ENCODE measurements around the gene APOOL. TPM values are rescaled to one million over a fixed set of nuclear protein-coding genes. Genes with fewer than 3 reads are reported as not detected.
A peak's percentile ranks its signal among the peaks of the same experiment; 100 is the strongest.
"Not testable (repeated sequence)": the region's sequence is repeated elsewhere in the genome, so short reads cannot be mapped to it uniquely, and the experiment has no call there.

The APOOL gene, protein sequence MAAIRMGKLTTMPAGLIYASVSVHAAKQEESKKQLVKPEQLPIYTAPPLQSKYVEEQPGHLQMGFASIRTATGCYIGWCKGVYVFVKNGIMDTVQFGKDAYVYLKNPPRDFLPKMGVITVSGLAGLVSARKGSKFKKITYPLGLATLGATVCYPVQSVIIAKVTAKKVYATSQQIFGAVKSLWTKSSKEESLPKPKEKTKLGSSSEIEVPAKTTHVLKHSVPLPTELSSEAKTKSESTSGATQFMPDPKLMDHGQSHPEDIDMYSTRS
- 13.1 and 15.8 TPM in 2 replicates for total RNA-seq

DNA sequence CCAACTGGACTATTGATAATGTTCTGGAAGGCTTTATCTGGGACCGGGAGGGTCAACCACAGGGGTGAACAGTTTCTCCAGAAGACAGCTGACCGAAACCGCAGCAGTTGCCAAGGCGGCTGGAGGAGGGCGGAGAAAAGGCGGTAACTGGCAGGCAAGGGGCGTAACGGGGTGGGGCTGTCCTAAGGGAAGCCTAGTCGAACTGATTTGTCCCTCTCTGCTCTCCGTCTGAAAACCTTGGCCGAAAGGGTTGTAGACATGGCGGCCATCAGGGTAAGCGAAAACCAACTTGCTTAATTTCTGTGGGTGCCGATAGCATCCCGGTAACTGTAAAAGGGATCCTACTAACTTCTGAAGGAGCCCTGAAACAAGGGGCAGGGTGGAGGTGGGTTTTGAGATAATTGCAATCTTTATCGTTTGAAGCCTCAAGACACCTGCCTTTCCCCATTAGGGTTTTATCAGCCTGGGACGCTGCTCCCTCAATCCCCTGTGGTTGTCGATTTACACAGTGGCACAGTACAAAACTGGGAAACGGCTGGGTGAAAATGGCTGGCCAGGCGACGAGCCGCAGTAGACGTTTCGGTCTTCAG, at the start of gene APOOL:
Gene APOOL (plus strand): TSS at position 223 of the 590 bp plus-strand sequence. CDS start 36 bp downstream, at position 259.
- DNase-seq (ENCODE audit: low read depth), result peak; percentile 57
- Histone ChIP-seq H3K4me3 (ENCODE audit: low read depth, low read length) (peak within 1 kb of the TSS; percentile 59), H3K27me3 (ENCODE audit: control insufficient read depth, insufficient read depth, low read length) (no peaks in the 10 kb centered on the region), H3K36me3 (ENCODE audit: control insufficient read depth, insufficient read depth, low read length) (no peaks in the 10 kb centered on the region)
- no peak for TF ChIP-seq CTCF (IDR thresholded peaks at IDR 0.05; ENCODE audit: insufficient read depth, low read length, poor library complexity, severe bottlenecking)

- TF ChIP-seq CTCF (IDR thresholded peaks at IDR 0.05; ENCODE audit: insufficient read depth, low read length, poor library complexity, severe bottlenecking), result no peak
- H3K36me3 ChIP-seq (ENCODE audit: control insufficient read depth, insufficient read depth, low read length), result no peaks in the 10 kb centered on the region
- DNase-seq (ENCODE audit: low read depth), result no peak
- H3K27me3 ChIP-seq (ENCODE audit: control insufficient read depth, insufficient read depth, low read length), result no peaks in the 10 kb centered on the region
- no peak overlapping the region for H3K4me3 ChIP-seq (ENCODE audit: low read depth, low read length)
Observed at GRCh38 chrX:84956304-84956703, 47.4 kb upstream of the APOOL start.

- no peak for TF ChIP-seq CTCF (IDR thresholded peaks at IDR 0.05; ENCODE audit: insufficient read depth, low read length, poor library complexity, severe bottlenecking)
- Histone ChIP-seq H3K36me3 (ENCODE audit: control insufficient read depth, insufficient read depth, low read length) (no peaks in the 10 kb centered on the region), H3K4me3 (ENCODE audit: low read depth, low read length) (no peak overlapping the region), H3K27me3 (ENCODE audit: control insufficient read depth, insufficient read depth, low read length) (no peaks in the 10 kb centered on the region)
- DNase-seq (ENCODE audit: low read depth), result no peak
Observed at GRCh38 chrX:84974803-84975202, 28.9 kb upstream of the APOOL start.

GRCh38 chrX:84991739-84992138, 11.9 kb upstream of the APOOL start:
- not testable (repeated sequence) for H3K27me3 ChIP-seq (ENCODE audit: control insufficient read depth, insufficient read depth, low read length); DNase-seq (ENCODE audit: low read depth)

DNA sequence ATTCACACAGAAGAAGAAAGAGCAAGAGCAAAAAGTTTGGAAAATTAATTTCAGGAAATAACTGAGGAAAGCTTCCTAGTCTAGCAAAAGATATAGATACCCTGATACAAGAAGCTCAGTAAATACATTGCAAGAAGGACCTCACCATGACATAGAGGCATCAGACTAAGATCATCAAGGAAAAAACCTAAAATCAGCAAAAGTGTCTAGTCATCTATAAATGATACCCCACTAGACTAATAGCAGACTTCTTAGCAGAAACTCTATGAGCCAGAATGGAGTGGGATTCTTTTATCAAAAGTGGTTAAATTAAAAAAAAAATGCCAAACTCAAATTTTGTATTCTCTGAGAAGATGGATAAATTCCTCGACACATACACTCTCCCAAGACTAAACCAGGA, 10.5 kb upstream of the APOOL start:
- no peak for DNase-seq (ENCODE audit: low read depth)
- Histone ChIP-seq H3K36me3 (ENCODE audit: control insufficient read depth, insufficient read depth, low read length) (no peaks in the 10 kb centered on the region), H3K27me3 (ENCODE audit: control insufficient read depth, insufficient read depth, low read length) (no peaks in the 10 kb centered on the region), H3K4me3 (ENCODE audit: low read depth, low read length) (no peak overlapping the region)
- no peak for TF ChIP-seq CTCF (IDR thresholded peaks at IDR 0.05; ENCODE audit: insufficient read depth, low read length, poor library complexity, severe bottlenecking)

More at GRCh38 chrX:84991739-84992138, 11.9 kb upstream of the APOOL start:
- H3K4me3 ChIP-seq (ENCODE audit: low read depth, low read length); H3K36me3 ChIP-seq (ENCODE audit: control insufficient read depth, insufficient read depth, low read length): not testable (repeated sequence)

DNA sequence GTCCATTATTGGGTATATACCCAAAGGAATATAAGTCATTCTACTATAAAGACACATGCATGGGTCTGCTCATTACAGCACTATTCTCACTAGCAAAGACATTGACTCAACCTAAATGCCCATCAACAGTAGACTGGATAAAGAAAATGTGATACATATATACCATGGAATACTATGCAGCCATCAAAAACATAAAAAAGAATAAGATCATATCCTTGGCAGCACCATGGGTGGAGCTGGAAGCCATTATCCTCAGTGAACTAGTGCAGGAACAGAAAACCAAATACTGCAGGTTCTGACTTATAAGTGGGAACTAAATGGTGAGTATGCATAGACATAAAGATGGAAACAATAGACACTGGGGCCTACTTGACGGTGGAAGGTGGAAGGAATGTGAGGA, 2.3 kb upstream of the APOOL start:
- TF ChIP-seq CTCF (IDR thresholded peaks at IDR 0.05; ENCODE audit: insufficient read depth, low read length, poor library complexity, severe bottlenecking), result no peak

More for the DNA sequence above, 2.3 kb upstream of the APOOL start:
- no peak for DNase-seq (ENCODE audit: low read depth)
- Histone ChIP-seq H3K27me3 (ENCODE audit: control insufficient read depth, insufficient read depth, low read length) (no peaks in the 10 kb centered on the region), H3K4me3 (ENCODE audit: low read depth, low read length) (no peak overlapping the region), H3K36me3 (ENCODE audit: control insufficient read depth, insufficient read depth, low read length) (no peaks in the 10 kb centered on the region)
